Retina (tissue), 1 donor: ENCODE results near the gene GJD4.
A peak's percentile ranks its signal among the peaks of the same experiment; 100 is the strongest.

Source experiments
- DNase-seq: peaks from one replicate; pipeline ENCODE4 v3.0.0-alpha.2; 2016

Gene GJD4

DNA sequence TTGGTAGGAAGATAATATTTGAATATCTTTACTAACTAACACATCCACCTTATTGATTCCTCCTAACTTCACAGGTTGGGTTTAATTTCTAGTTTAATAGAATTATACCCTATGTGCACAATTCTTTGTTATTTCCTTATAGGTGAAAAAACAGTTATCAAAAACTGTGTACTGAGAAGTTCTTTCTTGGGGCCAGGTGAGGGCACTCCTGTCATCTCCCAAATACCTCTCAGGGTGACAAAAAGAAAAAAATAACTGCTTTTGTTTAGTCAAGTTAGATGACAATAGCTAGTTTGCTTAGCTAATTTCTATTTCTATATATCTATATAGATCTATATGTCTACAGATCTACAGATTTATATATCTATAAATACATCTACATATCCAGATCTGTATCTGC lies 26.9 kb downstream of the GJD4 start:
- no peak for DNase-seq

DNA sequence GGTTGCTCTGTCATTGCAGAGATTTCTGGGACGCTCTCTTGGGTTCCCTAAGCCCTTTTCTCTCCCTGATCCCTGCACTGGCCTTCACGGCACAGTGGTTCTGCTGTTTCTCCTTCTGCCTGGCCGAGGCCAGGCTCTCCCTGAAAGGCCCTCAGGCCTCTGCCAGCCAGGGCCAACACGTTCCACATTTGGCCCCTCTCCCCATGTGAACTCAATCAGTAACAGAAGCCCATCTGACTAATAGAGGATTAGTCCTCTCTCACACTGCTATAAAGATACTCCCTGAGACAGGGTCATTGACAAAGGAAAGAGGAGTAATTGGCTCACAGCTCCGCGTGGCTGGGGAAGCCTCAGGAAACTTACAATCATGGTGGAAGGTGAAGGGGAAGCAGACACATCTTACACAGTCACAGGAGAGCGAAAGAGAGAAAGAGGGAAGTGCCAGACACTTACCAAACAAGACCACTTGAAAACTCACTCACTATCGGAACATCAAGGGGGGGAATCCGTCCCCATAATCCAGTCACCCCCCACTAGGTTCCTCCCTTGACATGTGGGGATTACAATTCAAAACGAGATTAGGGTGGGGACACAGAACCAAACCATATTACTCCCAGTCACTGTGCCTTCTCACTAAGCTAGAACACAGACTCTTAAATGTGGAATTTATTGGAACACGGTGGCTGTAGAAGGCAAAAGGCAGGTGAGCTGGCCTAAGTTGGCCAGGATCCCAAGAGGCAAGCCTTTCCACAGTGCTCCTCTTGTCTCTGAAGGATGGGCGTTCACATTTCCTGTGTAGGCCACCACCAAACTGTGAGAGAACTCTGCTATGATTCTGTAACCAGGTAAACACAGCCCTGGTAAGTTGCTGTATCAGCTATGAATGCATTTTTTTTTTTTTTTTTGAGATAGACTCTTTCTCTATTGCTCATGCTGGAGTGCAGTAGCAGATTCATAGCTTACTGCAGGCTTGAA lies 28.2 kb downstream of the GJD4 start:
- DNase-seq = peak; percentile 16

DNA sequence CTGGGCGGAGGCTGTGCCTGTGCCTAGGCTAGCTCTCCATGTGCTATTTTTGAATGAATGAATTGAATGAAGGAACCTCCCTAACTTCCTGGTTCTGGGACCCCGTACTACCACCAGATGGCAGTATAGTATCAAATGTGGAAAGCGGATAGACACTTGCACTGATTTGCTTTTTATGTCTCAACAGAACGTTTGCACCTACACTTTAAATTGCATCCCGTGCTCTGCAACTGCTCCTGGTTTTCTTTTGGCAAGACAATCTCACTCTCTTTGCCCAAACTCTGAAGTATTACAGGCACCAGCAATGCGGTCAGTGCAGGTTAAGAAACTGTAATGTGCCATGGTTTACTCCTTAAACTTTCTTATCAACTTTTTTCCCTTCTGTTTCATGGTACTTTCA lies 30.4 kb downstream of the GJD4 start:
- peak; percentile 74 for DNase-seq

DNA sequence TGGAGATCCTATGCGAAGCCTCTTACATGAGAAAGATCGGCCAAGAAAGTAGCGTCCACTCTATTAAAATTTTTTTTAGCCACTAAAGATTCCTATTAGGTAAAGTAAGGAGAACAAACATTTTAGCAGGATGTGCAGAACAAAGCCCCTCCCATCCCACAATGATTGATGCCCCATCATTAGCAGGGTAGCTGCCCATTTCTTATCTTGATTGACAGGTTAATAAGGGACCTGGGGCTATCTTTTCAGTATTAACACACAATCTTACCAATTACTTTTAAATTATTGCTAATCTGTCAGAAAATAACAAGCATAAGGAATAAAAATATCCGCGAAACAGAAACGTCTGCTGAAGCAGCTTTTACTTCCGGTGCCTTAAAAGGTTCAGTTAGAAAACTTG lies 31.8 kb downstream of the GJD4 start:
- no peak for DNase-seq

DNA sequence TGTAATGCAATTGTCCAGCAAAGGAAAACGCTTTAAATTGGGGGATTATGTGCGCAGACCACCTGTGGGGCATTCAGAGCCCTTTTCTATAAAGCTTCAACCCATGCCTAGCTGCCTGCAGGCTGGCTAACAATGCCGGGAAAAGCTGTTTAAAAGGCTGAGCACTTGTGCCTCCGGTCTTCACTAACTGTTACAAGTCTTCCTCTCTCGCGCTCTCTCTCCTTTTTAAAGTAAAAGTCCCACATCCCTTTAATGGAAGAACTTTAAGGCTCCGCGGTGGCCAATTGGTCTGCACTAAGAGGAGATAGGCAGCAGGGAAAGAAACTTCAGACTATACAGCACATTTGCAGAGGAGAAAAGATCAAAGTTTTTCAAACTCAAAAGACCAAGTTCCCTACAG lies 32.3 kb downstream of the GJD4 start:
- peak; percentile 68 for DNase-seq

DNA sequence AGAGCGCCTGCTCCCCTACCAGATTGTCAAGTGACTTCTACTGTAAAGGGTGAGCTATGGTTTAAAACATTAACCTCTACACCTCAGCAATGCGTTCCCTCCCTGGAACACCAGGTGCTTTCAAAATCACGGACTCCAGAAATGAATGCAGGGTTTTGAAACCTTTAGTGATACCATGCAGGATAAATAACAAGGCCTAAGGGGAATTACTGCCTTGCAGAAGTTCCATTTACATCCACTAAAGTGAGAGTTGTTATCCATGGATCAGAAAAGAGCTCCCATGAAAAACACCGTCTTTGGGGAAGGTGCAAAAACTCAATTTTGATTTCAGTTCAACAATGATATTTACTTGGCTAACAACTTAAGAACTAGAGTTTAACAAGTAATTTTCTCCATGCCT lies 33.0 kb downstream of the GJD4 start:
- no peak for DNase-seq

DNA sequence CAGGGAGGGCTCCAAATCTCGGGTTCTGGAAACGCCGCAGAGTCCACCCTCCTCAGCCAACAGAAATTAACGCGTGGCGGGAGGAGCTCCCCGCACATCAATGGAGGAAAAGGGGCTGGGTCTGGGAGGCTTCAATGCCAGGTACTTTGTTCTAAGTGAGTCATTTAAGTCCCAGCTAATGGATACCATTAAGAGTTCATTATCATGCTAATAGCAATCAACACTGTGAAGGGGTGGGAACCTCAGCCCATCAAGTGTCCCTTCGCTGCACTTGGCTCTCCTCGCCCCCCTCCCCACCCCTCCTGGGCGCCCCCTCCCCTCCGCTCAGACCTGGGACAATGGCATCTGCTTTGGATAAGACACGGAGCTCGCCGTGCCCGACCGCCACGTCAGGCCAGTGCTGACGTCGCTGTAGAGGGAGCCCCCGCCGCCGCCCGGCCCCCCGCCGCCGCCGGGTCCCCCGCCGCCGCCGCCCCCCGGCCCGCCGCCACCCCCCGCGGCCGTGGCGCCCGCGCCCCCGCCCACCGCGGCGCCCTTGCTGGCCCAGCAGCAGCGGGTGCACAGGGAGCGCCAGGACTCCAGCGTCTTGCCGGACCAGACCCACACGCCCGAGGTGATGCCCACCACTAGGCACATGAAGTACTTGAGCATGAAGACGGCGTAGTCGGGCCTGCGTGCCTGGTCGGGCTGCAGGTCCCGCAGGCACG lies 34.0 kb downstream of the GJD4 start:
- DNase-seq = peak; percentile 53

DNA sequence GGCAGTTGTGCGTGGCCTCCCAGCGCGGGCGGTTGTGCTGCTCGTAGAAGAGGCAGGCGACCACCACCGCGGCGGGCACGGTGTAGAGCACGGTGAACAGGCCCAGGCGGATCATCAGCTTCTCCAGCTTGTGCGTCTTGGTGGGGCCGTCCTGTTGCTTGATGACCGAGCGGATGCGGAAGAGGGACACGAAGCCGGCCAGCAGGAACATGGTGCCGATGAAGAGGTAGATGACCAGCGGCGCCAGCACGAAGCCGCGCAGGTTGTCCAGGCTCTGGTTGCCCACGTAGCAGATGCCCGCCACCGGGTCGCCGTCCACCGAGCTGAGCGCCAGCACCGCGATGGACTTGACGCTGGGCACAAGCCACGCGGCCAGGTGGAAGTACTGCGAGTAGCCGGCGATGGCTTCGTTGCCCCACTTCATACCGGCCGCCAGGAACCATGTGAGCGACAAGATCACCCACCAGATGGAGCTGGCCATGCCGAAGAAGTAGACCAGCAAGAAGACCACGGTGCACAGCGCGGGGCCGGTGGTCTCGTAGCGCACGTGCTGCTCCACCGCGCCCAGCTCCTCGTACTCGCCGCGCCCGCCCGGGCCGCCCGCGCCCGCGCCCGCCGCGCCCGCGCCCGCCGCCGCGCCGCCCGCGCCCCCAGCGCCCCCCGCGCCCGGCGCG lies 34.7 kb downstream of the GJD4 start:
- DNase-seq = peak; percentile 87

DNA sequence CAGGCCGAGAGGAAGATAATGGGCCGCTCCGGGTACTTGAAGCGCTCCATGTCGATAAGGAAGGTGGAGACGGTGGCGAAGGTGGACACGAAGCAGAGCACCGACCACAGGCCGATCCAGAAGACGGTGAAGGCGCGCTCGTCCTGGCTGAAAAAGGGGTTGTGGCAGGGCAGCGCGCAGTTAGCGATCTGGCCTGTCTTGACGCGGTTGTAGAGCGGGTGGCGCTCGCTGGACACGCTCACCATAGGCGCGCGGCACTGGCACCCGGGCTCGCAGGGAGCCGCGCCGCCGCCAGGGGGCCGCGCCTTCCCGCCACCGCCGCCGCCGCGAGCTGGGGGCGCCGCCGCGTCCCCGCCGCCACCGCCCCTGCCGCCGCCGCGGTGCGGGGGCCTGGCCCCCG lies 35.3 kb downstream of the GJD4 start:
- peak; percentile 92 for DNase-seq

DNA sequence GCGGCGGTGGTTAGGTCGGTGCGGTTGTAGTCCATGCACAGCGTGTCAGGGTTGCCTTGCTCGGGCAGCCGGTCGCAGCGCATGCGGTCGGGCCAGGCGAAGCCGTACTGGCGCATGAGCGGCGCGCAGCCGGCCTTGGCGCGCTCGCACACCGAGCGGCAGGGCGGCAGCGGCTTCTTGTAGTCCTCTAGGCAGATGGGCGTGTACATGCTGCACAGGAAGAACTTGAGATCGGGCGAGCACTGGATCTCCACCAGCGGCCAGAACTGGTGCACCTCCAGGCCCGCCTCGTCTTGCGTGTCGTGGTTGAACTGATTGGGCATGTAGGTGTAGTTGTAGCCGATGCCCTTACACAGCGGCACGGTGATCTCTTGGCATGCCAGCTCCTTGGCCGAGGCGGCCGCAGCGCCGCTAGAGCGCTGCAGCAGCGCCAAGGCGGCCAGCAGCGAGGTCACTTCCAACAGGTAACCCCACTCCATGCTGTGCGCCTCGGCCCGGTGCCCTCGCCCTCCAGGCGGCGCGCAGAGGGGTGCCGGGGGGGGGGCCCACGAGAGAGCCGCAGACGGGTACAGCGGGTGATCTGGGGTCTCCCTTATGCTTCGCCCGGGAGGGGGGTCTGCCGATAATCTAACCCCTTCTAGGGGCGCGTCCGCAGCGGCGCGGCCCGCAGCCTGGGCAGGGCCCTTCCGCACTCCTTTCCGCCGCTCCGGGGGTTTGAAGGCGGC lies 36.0 kb downstream of the GJD4 start:
- DNase-seq = peak; percentile 89

DNA sequence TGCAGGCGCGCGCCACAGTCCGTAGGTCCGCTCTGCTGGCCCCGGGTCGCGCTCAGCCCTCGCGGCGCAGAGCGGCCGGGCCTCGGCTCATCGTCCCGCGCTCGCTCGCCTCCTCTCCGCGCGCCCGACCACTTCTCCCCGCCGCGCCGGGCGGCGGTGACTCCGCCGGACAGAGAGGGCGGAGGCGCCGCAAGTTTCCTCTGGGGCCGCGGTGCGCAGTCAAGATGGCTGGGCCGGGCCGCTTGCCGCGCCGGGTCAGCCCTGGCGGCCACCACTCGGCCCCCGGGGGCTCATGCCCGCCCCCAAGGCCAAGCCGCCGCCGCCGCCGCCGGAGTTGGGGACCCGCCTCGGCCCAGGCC lies 36.5 kb downstream of the GJD4 start:
- DNase-seq = no peak

DNA sequence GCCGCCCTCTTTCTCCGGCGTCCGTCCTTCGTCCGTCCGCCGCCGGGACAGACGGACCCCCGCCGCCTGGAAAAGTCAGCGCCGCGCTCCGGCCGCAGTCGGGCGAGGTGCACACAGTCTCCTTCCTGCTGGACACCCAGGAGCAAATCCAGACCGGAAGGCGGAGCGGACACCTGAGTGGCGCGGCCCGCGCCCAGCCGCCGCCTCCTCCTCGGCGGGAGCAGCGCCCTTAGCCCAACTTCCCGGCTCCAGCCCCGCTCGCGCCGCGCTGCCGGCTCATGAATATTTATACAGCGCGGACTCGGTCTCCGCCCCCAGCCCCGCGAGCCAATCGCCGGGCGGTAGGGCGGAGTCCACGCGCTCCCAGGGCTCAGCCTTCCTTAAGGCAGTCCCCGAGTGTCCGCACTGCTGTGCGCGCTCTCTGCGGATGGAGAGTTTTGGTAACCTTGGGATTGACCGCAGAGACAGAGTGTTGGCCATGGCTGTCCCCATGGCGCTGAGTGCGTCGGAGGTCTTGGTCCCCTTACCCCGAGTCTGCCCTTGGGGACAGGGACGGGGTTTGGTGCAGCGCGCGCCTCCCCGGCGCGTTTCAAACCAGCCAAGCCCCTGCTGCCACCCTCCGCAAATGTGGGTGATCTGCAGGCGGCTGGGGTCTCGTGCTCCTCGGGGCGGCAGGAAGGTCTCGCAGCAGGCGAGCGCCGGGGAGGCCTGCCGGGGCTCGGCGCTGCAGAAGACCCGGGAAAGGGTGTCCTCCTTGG lies 37.1 kb downstream of the GJD4 start, which contains the start of gene FZD8:
Gene FZD8 (minus strand): TSS at position 262 of the 758 bp plus-strand sequence. CDS start 867 bp downstream, outside the sequence.
- DNase-seq = peak; percentile 98

DNA sequence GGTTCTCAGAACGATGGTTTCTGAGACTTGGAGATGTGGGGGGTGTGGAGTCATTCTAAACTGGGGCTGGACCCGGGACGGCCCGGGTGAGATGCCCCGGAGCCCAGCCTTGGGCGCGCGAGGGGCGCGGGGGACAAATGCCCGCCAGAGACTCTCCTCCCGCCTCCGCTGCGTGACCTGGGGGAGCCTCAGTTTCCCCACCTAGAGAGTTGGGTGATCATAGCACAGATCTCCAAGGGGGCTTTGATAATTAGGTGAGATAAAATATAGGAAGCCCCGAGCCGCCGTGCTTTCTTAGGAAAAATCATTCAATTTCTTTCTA lies 37.6 kb downstream of the GJD4 start:
- DNase-seq = no peak

DNA sequence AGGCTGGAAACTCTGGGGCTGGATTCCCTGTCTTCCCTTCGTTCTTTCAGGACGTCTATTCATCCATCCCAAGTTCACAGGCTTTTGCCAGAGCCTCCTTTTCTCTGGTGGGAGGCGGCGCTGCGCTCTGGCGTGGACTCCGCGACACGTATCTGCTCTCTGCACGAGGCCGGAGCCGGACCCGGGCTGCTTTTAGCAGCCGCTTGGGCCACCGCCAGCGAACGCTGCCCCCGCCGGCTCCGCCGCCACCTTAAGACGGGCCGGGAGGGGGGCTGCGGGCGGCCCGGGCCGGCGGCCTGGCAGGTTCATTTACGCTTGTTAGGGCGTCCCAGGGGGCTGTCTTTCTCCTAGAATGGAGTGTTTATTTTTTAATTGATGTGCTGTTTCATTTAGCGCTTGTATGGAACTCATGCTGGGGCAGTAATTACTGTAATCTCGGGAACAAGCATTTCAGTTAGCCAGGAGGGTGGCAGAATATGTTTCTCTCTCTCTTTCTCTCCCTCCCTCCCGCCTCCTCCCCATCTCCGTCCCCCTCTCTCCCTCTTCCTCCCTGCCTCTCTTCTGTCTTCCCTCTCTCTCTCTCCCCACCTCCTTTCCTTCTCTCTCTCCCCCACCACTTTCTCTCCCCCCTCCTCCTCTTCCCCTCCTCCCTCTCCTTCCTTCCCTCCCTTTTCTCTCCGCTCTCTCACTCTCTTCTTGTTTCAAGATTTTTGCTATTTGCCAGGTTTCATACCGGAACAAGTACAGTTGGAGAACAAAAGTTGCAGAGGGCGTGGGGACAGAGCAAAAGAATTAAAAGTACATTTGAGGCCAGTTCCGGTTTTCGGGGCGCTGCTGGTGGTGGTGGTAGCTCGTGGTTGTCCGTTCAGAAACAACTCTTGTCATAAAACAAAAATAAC lies 38.3 kb downstream of the GJD4 start:
- peak; percentile 91 for DNase-seq

DNA sequence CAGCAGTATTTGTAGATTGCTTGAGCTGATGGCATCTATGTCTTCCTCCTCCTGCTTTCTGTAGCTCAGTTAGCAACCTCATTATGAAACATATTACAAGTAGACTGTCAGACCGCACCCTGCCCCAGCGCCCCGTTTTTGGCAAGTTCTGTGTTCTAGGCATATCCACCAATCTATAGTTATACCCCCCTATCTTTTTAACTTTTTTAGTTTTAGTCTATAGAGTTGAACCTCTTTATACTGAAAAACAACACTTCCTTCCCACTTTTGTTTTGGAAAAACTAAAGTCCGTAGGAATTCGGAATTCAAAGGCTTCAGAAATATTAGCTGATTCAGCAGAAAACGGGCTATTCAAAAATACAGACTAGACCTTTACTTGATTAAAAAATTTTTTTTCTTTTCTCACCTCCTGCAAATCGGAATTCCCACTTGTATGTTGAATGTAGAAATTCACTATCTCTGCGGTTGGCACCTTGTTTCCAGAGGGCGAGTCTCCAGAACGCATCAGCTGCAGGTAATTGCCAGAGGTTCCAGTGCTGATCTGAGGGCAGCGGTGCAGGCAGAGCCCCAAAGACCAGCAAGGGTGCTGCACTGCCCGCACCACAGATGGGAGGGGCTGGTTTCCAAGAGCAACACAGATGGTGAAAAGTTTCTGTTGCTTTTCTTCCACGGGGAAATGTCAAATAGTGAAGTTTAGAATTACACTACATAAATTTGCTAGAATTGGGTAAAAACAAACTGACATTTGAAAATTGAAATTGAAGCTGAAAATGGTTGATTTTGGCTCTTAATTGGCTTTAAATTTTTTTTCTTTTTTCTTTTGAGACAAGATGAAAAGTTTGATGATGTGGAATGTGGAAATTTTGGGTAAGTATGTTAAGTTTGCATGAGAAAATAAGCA lies 39.2 kb downstream of the GJD4 start:
- no peak for DNase-seq

DNA sequence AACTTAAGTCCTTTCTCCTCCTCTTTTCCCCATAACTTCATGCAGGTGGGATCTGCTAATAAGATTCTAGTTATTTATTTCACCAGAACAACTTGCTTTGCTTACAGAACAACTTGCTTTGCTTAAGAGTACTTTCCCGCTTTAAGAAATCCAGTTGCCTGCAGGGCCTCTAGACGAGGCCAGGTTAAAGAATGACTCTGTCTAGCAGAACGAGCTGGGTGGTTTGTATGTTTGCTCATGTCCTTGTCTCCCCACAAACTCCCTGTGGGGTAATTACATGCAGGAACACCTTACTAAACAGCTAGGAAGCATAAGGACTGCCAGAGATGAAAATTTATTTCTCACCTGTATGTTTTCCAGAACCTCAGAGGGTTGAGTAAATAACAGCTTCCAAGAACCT lies 45.8 kb downstream of the GJD4 start:
- DNase-seq = no peak

DNA sequence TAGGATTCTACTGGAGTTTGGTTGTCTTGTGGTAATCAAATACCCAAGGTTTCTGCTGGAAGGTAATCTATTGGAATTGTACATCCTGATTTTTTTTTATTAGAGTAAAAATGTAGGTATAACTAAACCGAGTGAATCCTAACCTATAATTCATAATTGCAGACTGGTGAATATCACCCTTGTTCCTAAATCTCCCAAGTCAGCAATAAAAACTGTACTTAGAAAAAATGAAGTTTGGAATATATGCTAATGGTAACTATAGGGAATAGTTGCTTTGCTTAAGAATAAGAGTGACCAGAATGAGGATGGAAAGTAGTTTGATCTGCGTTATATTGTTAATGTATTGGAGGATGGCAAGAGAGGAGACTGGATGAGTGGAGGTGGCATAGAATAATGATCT lies 47.7 kb downstream of the GJD4 start:
- no peak for DNase-seq

DNA sequence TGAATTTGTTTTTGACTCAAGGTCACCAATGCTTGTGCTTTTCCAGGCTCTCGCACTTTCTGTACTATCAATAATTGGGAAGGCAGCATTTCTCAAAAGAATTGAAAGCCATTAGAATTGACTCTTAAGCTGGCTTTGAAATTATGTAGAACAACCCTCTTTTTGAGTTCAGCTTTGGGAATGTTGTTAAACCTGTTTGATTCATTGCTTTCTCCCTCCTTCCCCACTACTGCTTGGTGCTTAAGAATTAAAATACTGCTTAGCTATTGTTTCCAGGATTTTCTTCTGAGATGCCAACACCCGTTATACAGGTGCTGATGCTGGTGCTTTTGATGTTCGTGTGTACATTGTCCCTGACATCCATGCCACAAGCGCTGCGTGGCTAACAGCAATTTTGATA lies 52.5 kb downstream of the GJD4 start:
- no peak for DNase-seq
